GM12874 (cell line): Measurements from ENCODE around the gene P2RY4.
A peak's percentile ranks its signal among the peaks of the same experiment; 100 is the strongest.

Source experiments
- TF ChIP-seq, protein P1 (sequence below): IDR thresholded peaks from 2 replicates; pipeline ENCODE4 v1.5.1; 2011; ENCODE audit warnings: low read depth, mild to moderate bottlenecking, control low read depth, low read length, moderate library complexity; ENCODE audit not compliant: insufficient read depth

P2RY4 gene

DNA sequence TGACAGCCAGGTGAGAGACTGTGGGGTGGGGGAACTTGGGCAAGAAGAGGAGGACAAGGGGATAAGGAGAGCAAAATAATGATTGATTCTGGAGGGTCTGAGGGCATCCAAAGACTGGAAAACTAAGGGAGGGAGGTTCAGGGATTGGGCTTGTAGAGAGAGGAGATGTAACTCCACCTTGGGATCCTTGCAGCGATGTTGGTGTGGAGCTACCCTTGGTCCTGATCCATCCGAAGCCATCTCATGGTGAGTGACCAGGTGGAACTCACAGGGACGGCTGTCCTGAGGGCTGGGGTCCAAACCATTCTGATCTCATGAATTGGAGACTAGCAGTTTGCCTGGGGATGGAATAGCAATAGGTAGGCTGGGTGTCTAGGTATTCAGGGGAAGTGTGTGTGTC is 20.6 kb upstream of the P2RY4 start:
- TF ChIP-seq, protein P1, sequence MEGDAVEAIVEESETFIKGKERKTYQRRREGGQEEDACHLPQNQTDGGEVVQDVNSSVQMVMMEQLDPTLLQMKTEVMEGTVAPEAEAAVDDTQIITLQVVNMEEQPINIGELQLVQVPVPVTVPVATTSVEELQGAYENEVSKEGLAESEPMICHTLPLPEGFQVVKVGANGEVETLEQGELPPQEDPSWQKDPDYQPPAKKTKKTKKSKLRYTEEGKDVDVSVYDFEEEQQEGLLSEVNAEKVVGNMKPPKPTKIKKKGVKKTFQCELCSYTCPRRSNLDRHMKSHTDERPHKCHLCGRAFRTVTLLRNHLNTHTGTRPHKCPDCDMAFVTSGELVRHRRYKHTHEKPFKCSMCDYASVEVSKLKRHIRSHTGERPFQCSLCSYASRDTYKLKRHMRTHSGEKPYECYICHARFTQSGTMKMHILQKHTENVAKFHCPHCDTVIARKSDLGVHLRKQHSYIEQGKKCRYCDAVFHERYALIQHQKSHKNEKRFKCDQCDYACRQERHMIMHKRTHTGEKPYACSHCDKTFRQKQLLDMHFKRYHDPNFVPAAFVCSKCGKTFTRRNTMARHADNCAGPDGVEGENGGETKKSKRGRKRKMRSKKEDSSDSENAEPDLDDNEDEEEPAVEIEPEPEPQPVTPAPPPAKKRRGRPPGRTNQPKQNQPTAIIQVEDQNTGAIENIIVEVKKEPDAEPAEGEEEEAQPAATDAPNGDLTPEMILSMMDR: no peak

DNA sequence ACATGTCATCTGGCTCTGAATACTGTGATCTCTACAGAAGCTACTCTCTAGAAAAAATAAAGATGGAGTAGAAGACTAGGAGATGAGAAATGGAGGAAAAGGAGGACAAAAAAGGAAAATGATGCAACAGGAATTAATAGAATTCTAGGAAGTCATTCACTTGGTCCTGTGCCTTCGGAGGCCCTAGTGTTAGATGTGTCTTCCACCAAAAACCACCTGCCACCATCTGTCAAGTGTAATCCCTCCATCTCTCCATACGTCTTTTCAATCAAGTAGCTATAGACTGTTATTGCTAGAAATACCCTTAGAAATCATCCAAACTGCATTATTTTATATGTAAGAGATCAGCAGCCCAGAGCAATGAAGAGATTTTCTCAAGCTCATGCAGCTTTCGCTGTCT is 19.1 kb upstream of the P2RY4 start:
- TF ChIP-seq, protein P1: no peak

DNA sequence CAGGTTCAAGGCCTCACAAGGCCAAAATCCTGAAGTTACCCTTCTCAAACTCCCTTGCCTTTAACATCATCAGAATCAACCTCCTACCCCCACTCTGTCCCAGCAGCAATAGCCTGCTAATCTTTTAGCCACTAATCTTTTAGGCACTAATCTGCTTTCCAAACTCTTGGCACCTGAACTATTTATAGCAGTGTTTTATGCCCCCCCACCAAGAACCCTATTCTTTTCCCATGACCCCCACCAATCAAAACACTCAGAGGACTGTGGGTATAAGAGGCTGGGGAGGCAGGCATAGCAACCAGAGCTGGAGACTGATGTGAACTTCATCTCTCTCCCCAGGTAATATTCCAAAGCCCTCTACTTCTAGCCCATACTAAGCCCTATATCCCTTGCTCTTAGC is 8.0 kb upstream of the P2RY4 start, which contains the start of gene ARR3:
ARR3 (plus strand) TSS at position 301 of the 400 bp plus-strand sequence. CDS start 1,052 bp downstream, outside the sequence.
- TF ChIP-seq, protein P1: no peak

DNA sequence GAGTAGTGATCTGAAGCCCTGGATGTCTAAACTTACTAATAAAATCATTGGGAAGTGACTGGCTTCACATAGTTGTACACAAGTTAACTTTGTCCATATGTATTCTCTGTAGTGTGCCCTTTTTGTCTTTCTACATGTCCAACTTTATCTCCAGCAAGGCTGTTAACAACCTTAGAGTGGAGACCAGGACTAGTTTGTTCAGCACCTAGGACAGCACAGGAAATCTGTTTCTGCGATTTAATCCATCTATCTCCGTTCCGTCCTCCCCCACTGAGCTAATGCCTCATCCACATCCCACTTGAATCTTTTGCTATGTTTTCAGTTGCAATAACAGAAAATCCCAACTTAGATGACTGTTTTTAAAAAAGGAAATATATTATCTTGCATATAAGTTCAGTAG is 4.8 kb upstream of the P2RY4 start:
- TF ChIP-seq, protein P1: no peak

DNA sequence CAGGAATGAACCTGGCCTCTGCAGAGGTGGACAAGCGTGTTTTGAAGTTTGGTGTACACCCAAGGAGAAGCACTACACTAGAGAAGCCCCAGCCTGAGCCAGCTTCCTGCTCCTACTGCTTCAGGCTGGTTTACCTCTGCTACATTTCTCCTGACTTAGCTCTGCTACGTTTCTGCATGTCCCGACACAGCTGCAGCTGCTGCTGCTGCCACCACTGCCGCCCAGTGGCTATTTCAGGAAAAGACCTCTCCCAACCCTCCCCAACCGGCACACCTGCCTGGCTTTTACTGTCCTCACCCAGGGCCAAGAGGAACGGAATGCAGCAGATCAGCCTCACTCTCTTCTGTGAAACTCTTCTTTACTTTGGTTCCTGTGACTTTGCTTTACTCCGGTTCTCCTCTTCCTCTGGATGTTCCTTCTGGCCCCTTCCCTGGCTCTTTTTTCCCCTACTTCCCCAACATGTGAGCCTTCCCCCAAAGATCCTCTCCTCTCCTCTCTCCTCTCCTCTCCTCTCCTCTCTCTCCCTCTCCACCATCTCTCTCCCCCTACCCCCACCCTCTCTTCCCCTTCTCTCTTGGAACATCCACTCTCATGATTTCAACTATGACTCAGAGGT is 3.1 kb upstream of the P2RY4 start:
- TF ChIP-seq, protein P1: peak; percentile 58

DNA sequence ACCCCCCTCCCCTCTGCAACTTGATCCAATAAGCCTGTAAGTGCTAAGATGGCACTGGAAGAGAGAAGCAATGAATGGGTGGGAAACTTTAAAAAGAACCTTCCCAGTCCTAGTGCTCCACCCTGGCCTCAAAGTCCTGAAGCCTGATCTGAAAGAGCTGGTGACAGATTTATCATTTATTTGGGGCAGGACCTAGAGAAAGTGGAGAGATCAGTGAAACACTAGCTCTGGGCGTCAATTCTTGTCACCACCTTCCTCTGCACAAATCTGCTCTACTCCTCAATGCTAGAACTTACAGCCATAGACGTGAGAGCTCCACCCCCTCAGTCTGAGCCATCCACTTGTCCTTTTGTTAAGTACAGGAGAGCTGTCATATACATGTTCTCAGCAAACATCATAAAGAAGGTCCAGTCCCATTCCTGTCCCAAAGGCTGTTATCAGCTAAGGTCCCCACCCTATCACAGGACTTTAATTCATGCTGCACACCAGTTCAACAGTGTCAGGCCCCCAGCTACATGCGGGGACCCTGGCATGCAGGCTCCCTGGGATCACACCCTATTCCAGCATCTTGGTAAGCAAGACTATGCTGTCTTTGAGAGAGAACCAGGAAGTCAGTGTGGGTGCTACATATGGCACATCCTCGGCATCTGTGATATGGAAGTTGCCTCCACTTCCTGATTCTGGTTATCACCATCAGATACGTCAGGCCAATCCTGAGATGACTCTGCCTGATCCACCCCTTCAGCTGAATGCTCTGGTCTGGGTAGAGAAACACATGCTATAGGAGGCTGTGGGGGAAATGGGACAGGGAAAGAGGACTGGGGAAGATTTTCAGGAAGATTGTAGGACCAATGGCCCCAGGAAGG is 2.3 kb downstream of the P2RY4 start:
- TF ChIP-seq, protein P1: no peak

DNA sequence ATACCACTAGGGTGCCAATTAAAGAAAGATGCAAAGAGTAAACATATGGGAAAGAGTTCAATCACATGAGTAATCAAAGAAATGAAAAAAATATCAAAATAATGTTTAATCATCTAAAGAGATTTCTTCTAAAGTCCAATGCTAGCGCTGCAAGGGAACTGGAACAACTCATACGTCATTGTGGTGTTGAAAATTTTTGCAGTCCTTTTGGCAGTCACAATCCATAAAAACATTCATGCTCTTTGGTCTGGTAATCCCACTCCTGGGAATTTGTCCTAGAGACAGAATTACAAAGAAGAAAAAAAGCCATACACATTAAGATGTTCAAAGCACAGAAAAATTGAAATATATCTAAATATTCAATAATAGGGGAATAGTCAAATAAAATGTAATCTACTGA is 4.6 kb downstream of the P2RY4 start:
- TF ChIP-seq, protein P1: no peak
